Renal cortex interstitium (tissue), 15 donors: ENCODE results near the gene MZT1. TPM values are rescaled to one million over a fixed set of nuclear protein-coding genes. Genes with fewer than 3 reads are reported as not detected.
A peak's percentile ranks its signal among the peaks of the same experiment; 100 is the strongest.
"Not testable (repeated sequence)": the region's sequence is repeated elsewhere in the genome, so short reads cannot be mapped to it uniquely, and the experiment has no call there.

Experiments used
- DNase-seq, 11 donors: peaks; one replicate each; pipeline ENCODE4 v3.0.0-alpha.2; 2013; ENCODE audit warnings: low read depth in 9 of 11, low spot score in 4 of 11; ENCODE audit errors: extremely low read depth in 1 of 11
- long read RNA-seq, 16 experiments: transcript quantifications; one replicate each; lab custom pipeline, GENCODE V29; 2026
- polyA plus RNA-seq, 3 donors: library from polyadenylated mRNA; unstranded; fragments of 120-200 nt; gene quantifications; one replicate each; pipeline ENCODE4 v1.2.1, GENCODE V29; 2013; ENCODE audit not compliant: insufficient read length in 3 of 3

MZT1 gene, protein sequence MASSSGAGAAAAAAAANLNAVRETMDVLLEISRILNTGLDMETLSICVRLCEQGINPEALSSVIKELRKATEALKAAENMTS
- polyA plus RNA-seq: 10 to 100 TPM; 19.0 to 23.5 (median 21.0) TPM
- long read RNA-seq, donor 1, transcript MZT1-201 (3 exons, 2,299 nt): major isoform, 12 of 23 reads
- long read RNA-seq, donor 1, partial matches to known transcripts: 11 of 23 reads
- long read RNA-seq, donor 1, other reads (novel, unspliced or antisense): 0 of 23 reads
- long read RNA-seq, donor 2, transcript MZT1-201 (3 exons, 2,299 nt): major isoform, 14 of 14 reads
- long read RNA-seq, donor 2, partial matches to known transcripts: 0 of 14 reads
- long read RNA-seq, donor 2, other reads (novel, unspliced or antisense): 0 of 14 reads
- long read RNA-seq, donor 3, transcript MZT1-201 (3 exons, 2,299 nt): major isoform, 33 of 33 reads
- long read RNA-seq, donor 3, partial matches to known transcripts: 0 of 33 reads
- long read RNA-seq, donor 3, other reads (novel, unspliced or antisense): 0 of 33 reads
- long read RNA-seq, donor 4, transcript MZT1-201 (3 exons, 2,299 nt): major isoform, 12 of 12 reads
- long read RNA-seq, donor 4, partial matches to known transcripts: 0 of 12 reads
- long read RNA-seq, donor 4, other reads (novel, unspliced or antisense): 0 of 12 reads
- long read RNA-seq, donor 5: 0 reads
- long read RNA-seq, donor 6, transcript MZT1-201 (3 exons, 2,299 nt): major isoform, 13 of 13 reads
- long read RNA-seq, donor 6, partial matches to known transcripts: 0 of 13 reads
- long read RNA-seq, donor 6, other reads (novel, unspliced or antisense): 0 of 13 reads
- long read RNA-seq, donor 7, transcript MZT1-201 (3 exons, 2,299 nt): major isoform, 27 of 27 reads
- long read RNA-seq, donor 7, partial matches to known transcripts: 0 of 27 reads
- long read RNA-seq, donor 7, other reads (novel, unspliced or antisense): 0 of 27 reads
- long read RNA-seq, donor 8: 0 reads
- long read RNA-seq, donor 9, transcript MZT1-201 (3 exons, 2,299 nt): major isoform, 22 of 22 reads
- long read RNA-seq, donor 9, partial matches to known transcripts: 0 of 22 reads
- long read RNA-seq, donor 9, other reads (novel, unspliced or antisense): 0 of 22 reads
- long read RNA-seq, donor 10, transcript MZT1-201 (3 exons, 2,299 nt): major isoform, 24 of 24 reads
- long read RNA-seq, donor 10, partial matches to known transcripts: 0 of 24 reads
- long read RNA-seq, donor 10, other reads (novel, unspliced or antisense): 0 of 24 reads
- long read RNA-seq, donor 11, transcript MZT1-201 (3 exons, 2,299 nt): major isoform, 20 of 20 reads
- long read RNA-seq, donor 11, partial matches to known transcripts: 0 of 20 reads
- long read RNA-seq, donor 11, other reads (novel, unspliced or antisense): 0 of 20 reads
- long read RNA-seq, donor 12, partial matches to known transcripts: 0 of 4 reads
- long read RNA-seq, donor 12, other reads (novel, unspliced or antisense): 0 of 4 reads
- long read RNA-seq, donor 13: 0 reads
- long read RNA-seq, donor 14, transcript MZT1-201 (3 exons, 2,299 nt): major isoform, 30 of 30 reads
- long read RNA-seq, donor 14, partial matches to known transcripts: 0 of 30 reads
- long read RNA-seq, donor 14, other reads (novel, unspliced or antisense): 0 of 30 reads
- long read RNA-seq, donor 15, transcript MZT1-201 (3 exons, 2,299 nt): major isoform, 11 of 11 reads
- long read RNA-seq, donor 15, partial matches to known transcripts: 0 of 11 reads
- long read RNA-seq, donor 15, other reads (novel, unspliced or antisense): 0 of 11 reads
- long read RNA-seq, donor 16, transcript MZT1-201 (3 exons, 2,299 nt): major isoform, 52 of 52 reads
- long read RNA-seq, donor 16, partial matches to known transcripts: 0 of 52 reads
- long read RNA-seq, donor 16, other reads (novel, unspliced or antisense): 0 of 52 reads

DNA sequence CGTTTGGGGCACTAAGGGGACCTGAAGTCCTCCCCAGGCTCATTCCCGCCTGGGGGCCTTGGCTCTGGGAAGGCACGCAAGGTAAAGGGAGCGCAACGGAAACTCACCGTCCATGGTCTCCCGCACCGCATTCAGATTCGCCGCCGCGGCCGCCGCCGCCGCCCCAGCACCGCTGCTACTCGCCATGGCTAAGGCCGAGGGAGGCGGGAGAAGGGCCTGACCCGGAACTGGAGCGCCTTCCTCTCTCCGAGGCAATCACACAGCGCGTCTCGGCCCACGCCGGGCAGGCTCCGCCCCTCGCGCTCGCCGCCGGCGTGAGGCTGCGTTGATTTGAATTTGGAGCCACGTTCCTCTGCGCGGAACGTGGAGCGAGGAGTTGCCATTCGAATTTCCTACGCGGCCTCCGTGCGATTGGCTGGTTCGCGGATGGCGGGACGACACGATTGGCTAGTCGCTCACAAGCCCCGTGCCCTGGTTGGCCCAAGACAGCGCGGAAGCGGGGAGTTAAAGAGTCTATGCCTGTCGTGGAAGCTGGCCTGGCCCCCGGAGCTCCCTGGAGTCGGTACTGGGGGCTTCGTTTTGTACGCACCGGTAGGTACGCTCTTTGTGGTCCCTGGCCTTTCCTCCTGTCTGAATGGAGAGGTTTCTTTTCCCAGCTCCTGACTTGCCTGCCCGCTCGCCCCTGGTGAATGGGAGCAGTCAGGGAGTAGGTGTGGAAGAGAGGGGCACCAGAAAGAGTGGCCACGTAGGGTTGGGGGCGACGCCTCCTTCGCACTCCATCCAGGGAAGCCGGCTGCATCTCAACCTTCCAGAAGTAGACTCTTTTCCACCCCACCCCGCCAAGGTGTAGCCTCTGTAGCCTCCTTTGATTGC is at the start of gene MZT1, which contains the start of gene BORA:
TSS of gene MZT1 (minus strand) at position 213 of the 873 bp plus-strand sequence. CDS start at position 186, 27 bp downstream.
TSS of gene BORA (plus strand) at position 507 of the 873 bp plus-strand sequence. CDS start 1,018 bp downstream, outside the sequence.
- DNase-seq: peak; percentile 89 to 95 (median 94)

DNA sequence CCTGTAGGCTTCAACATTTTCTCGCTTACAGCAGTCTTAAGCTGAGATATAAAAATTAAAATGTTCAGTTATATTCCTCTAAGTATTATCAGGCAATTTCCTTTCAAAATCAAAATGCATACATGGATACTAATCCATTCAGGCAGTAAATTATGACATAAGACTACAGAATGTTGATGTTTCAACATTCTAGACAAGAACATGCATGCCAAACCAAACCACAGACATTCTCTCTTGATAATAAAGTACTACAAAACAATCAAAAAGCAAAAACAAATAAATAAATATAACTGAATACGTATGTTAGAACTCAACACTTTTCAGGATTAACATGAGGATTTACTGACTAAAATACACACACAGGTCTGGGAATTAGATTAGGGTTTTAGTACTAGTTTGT is 46.6 kb upstream of the MZT1 start:
- no peak for DNase-seq

DNA sequence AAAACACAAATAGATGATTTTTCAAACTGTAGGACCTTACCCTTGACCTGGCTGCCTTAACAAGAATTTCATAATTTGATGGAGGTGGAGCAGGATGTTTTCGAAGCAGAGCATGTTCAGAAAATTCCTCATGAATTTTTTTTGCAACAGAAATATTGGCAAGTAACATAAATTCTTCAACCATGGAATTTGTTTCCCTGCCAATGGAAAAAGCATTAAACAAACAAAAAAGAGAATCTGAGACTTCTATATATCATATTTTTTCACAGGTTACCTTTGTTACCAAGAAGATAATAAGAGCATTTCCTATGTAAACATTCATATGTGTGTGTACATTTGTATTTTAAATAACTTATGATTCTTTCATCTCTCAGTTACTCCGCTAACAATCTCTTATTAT is 36.0 kb upstream of the MZT1 start:
- no peak for DNase-seq

DNA sequence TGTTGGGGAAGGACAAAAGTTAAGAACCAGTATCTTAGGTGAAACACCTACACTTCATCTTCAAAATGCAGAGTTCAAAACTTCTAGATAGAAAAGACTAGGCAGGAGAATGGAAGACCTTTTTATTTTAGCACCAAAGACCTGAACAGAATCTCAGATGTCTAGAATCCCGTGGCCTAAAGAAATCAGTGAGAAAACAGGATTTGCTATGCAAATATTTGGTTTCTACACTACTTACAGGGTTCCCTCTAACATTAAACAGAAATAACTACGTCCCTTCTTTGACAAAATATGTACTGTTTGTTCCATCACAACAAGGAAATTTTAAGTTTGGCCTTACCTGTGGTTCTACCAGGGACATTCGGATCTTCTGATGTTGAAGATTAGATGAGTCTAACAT is 32.8 kb upstream of the MZT1 start:
- no peak for DNase-seq

DNA sequence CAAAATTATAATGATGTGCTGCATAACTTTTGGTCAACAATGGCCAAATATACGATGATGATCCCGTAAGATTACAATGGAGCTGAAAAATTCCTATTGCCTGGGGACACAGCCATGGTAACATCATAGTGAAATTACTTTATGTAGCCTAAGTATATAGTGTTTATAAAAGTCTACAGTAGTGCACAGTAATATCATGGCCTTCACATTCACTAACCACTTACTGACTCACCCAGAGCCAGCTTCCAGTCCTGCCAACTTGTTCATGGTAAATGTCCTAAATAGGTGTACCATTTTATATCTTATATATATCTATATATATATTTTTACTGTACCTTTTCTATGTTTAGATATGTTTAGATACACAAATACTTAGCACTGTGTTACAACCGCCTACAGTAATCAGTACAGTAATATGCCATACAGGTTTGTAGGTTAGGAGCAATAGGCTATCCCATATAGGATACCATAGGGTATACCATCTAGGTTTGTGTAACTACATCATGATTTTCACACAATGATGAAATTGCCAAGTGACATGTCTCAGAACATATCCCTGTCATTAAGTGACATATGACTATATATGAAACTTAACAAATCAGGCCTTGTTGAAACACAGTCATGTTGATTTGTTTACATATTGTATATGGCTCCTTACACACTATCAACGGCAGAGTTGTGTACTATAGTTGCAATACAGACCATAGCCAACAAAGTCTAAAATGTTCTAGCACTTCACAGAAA is 30.5 kb upstream of the MZT1 start:
- DNase-seq: no peak

DNA sequence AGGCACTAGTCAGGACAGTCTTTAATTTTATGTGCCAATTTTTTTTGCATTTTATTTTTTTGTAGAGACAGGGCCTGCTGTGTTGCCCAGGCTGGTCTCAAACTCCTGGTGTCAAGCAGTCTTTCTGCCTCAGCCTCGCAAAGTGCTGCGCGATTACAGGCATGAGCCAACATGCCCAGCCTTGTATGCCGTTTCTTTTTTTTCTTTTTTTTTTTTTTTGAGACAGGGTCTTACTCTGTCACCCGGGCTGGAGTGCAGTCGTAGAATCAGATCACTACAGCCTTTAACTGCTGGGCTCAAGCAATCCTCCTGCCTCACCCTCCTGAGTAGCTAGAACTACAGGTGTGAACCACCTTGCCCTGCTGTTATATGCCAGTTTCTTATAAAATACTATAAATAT is 26.7 kb upstream of the MZT1 start:
- DNase-seq: no peak

DNA sequence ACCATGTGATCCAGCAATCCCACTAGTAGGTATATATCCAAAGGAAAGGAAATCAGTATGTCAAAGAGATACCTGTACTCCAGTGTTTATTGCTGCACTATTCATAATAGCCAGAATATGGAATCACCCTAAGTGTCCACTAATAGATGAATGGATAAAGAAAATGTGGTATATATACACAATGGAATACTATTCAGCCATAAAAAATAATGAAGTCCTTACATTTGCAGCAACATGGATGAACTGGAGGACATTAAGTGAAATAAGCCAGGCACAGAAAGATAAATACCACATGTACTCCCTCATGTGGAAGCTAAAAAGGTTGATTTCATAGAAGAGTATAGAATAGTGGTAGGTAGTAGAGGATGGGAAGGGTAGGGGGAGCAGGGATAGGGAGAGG is 23.8 kb upstream of the MZT1 start:
- DNase-seq: no peak

DNA sequence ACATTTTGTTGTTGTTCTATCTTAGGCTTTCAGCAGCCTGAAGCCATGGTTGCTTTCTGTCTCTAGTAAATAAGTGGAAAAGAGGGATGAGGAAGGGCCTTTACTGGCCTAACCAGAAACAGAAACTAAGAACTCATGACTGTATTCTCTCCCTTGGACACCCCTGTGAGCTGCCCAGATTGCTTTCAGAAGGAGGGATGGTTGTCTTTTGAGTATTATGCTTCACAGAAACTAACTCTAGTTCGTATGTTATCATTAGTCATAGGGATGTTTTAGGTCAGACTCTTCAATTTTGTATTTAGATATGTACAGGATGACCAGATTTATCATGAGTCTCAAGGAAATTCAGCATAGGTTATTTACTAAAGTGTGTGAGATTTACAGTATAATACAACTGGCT is 17.8 kb upstream of the MZT1 start:
- DNase-seq: no peak

DNA sequence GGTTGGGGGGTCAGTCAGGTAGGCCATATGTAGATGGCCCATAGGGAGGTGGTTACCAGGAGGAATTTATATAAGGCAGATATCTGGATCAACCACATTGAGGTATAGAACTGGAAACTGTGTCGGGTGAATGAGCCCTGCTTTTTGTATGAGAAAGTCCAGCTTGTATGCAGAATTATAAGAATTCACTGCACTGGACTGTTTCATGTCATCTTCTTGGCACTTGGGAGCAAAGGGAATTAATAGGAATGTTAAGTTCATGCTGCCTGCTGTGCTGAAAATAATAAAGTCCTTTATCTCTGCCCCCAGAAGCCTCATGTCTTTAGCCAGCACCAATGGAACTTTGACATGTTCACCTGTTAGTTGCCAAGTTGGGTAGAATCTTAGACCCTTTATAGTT is 12.6 kb upstream of the MZT1 start:
- no peak for DNase-seq

DNA sequence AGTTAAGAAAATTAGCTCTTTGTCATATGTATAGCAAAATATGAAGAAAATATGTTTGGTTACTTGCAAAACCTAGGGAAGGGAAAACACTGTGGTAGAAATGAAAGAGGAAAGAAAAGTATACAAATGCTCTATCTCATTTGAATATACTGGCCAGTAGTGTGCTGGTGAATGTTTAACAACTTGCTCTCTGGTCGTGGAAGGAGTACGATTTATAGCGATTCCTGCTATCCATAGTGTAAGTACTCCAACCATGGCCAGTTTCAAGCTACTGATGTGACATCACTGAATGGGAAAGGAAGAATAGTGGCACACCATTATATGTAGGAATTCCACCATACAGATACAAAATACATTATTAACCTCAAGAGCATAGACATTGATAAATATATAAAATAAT is 9.6 kb upstream of the MZT1 start:
- DNase-seq: no peak

DNA sequence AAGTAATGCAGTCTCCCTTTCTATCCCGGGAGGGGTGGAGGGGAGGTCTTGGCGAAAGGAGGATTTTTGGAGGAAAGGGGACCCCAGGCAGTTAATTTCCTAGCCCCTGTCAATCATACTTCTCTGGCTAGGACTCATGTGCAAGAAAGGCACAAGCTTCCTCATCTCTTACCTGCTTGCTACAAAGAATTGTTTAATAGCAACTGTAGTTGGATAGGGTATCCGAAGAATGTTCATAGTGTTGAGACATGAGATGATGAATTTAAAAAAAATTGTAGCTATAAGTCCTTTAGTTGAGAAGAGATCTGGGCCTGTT is 819 bp upstream of the MZT1 start:
- DNase-seq: peak in 1 of 11 donors; percentile 7

DNA sequence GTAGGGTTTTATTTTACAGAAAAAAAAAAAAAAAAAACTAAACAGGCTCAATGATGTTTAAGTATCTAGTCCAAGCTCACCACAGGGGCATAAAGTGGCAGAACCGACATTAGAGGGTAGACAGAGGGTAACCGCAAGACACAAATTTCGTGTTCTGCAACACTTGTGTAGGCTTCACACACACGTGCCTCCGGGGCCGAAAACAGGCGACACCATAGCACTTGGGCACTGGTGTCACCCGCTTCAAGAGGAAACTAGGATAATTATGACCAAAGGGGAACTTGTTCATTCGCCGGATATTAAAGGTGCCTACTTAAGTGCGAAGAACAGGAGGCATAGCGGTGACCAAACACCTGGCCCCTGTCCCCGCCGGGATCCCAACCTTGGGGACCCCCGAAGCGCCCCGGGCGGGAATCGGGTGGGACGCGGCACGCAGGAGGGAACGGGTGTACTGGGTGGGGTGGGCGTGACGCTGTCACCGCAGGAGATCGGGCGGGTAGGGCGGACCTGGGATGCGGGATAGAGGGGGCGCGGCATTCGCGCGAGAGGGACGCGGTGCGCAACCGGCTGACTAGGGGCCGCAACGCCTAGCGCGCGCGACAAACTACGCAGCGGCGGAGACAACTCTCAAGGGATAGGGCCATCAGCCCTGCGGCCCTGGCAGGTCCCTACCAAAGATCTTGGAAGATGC is 558 bp downstream of the MZT1 start:
- DNase-seq: peak in 6 of 11 donors; percentile 9 to 31 (median 16)

DNA sequence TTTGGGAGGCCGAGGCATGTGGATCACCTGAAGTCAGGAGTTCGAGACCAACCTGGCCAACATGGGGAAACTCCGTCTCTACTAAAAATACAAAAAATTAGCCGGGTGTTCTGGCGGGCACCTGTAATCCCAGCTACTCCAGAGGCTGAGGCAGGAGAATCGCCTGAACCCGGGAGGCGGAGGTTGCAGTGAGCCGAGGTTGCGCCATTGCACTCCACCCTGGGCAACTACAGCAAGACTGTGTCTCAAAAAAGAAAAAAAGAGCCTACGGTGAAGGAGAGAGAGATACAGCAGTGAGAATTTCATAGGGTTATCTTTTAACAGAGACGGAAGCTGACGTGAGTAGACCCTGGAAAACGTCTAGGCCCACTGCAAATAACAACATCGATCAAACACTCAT is 1.2 kb downstream of the MZT1 start:
- not testable (repeated sequence) for DNase-seq

DNA sequence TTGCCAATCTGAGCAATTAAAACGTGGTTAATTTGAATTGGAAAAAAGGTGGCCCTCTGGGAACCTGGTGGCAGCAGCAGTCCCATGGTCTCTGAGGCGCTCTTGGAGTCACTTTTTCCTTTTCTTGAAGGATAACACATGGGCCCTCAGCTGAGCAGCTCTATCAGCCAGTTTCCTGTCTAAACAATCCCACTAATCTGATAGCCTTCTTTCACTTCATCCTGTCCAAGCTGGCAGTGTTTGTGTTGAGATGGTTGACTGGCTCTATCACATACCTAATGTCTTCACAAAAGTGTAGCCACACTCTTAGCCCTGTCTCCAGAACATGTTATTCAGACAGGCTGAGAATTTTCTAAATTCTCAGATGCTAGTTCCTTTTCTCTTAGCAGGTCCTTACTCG is 10.7 kb downstream of the MZT1 start:
- no peak for DNase-seq

DNA sequence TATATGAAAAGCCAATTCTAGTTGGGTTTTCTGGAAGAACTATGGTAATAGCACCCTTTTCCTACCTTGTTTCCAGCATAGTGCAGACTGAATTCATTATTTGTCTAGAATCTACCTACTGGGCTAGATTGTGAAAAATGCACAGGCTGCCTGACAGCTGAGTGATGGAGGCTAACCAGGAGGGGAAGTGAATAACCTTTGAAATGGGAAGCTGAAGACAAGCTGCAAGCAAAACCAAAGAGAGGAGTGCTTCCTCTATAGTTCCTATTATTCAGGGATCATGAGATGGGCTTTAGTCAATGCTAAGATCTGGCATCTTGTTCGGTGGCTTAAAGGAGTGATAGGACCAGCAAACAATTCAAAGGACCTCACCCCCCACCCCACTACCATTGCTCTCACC is 26.9 kb downstream of the MZT1 start:
- DNase-seq: no peak

DNA sequence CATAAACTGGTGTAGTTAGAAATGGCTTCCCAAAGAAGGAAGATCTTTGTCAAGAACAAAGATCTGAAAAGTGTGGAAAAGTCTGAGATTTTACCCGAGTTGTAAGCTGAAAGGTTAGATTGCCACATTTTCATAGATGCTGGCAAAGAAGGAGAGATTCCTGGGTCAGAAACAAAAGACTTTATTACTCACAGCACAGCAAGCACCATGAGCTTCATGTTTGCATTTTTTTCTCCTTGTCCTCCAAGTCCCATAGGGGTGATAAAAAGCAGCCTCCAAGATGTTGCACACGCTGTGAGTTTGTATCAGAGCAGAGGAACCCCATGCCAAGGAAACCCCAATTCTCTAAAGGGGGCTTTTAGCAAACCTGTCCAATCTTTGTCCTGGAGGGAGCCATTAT is 29.3 kb downstream of the MZT1 start:
- DNase-seq: no peak
